Nephron (organoid): ENCODE measurements around the gene SMTNL2.

Experiments used
- H3K27ac Mint-ChIP-seq, 3 experiments: 2 replicates each; pipeline ENCODE4 v1.8.0; 2020; ENCODE audit warnings: mixed read lengths in 3 of 3, mild to moderate bottlenecking in 2 of 3, moderate library complexity in 1 of 3
- H3K27me3 Mint-ChIP-seq: 2 replicates; pipeline ENCODE4 v1.8.0; 2021; ENCODE audit warnings: low read depth, mild to moderate bottlenecking, moderate library complexity, mixed read lengths
- H3K36me3 Mint-ChIP-seq: 2 replicates; pipeline ENCODE4 v1.8.0; 2020; ENCODE audit warnings: low read depth, mixed read lengths
- H3K4me1 Mint-ChIP-seq: 2 replicates; pipeline ENCODE4 v1.8.0; 2020; ENCODE audit warnings: mixed read lengths
- H3K4me3 Mint-ChIP-seq, 3 experiments: 2 replicates each; pipeline ENCODE4 v1.8.0; 2020; ENCODE audit warnings: mild to moderate bottlenecking in 3 of 3, mixed read lengths in 3 of 3, moderate library complexity in 2 of 3
- H3K9me3 Mint-ChIP-seq: 2 replicates; pipeline ENCODE4 v1.8.0; 2020; ENCODE audit warnings: mixed read lengths
- TF ChIP-seq, protein P1 (sequence below), 3 experiments: fragments of 200-600 bp; sonication (generic); IDR thresholded peaks; one replicate each; pipeline ENCODE4 v1.5.0; 2021; ENCODE audit warnings: antibody characterized with exemption in 3 of 3; ENCODE audit not compliant: unreplicated experiment in 3 of 3

SMTNL2 gene

DNA sequence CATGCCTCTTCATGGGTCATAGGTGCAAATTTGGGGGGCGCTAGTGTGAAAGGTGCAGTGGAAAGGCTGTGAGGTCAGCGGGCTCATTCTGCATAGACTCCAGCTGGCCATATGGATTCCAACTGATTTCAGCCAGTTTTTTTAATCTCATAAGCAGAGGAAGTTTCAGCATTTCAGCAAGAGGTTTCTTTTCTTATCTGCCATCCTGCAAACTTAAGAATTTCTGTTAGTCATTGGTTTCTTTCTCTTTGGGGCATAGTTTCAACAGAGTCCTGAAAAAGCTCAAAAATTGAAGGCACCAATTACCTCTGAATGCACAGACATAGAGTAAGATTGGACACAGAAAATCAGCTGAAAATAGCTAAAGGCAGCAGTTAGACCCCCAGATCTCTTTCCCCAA is 73.3 kb downstream of the SMTNL2 start:
- Mint-ChIP-seq H3K36me3 (no peaks in the 10 kb centered on the region), H3K4me1 (no peaks in the 10 kb centered on the region), H3K4me3 (no peak overlapping the region), H3K27me3 (peaks cover 4% of the 10 kb centered on the region), H3K27ac (no peak overlapping the region), H3K9me3 (no peaks in the 10 kb centered on the region)
- TF ChIP-seq, protein P1, sequence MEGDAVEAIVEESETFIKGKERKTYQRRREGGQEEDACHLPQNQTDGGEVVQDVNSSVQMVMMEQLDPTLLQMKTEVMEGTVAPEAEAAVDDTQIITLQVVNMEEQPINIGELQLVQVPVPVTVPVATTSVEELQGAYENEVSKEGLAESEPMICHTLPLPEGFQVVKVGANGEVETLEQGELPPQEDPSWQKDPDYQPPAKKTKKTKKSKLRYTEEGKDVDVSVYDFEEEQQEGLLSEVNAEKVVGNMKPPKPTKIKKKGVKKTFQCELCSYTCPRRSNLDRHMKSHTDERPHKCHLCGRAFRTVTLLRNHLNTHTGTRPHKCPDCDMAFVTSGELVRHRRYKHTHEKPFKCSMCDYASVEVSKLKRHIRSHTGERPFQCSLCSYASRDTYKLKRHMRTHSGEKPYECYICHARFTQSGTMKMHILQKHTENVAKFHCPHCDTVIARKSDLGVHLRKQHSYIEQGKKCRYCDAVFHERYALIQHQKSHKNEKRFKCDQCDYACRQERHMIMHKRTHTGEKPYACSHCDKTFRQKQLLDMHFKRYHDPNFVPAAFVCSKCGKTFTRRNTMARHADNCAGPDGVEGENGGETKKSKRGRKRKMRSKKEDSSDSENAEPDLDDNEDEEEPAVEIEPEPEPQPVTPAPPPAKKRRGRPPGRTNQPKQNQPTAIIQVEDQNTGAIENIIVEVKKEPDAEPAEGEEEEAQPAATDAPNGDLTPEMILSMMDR (IDR thresholded peaks at IDR 0.05; ENCODE audit: unreplicated experiment in 3 of 3): no peak
